CD4-positive, alpha-beta memory T cell (primary cell): ENCODE measurements around the gene GPATCH8. TPM values are rescaled to one million over a fixed set of nuclear protein-coding genes. Genes with fewer than 3 reads are reported as not detected.

Experiments used
- CTCF ChIA-PET: fragments of 350-600 bp; sonication (Branson Sonifier 250); formaldehyde crosslinking; loops from one replicate; lab custom pipeline; 2021; ENCODE audit warnings: inconsistent platforms; ENCODE audit not compliant: partially characterized antibody; lab: Charles Lee
- POLR2A ChIA-PET: fragments of 350-600 bp; sonication (Branson Sonifier 250); formaldehyde crosslinking; loops from one replicate; lab custom pipeline; 2021; ENCODE audit not compliant: partially characterized antibody; lab: Charles Lee
- DNase-seq, 5 donors: peaks; one replicate each; pipeline versions ENCODE4 v3.0.0 to v3.0.0-alpha.2; 2020 to 2022; ENCODE audit warnings: mixed read lengths in 1 of 5
- H3K27ac ChIP-seq: one replicate; pipeline ENCODE4 v1.7.0; 2013; ENCODE audit warnings: low read depth, low read length
- H3K27me3 ChIP-seq: 2 replicates; pipeline ENCODE4 v1.7.0; 2013; ENCODE audit warnings: mild to moderate bottlenecking, low read length, moderate library complexity; ENCODE audit not compliant: insufficient read depth
- H3K36me3 ChIP-seq: 2 replicates; pipeline ENCODE4 v1.7.0; 2013; ENCODE audit warnings: mild to moderate bottlenecking, low read length, moderate library complexity; ENCODE audit not compliant: insufficient read depth
- H3K4me1 ChIP-seq: 2 replicates; pipeline ENCODE4 v1.7.0; 2013; ENCODE audit warnings: mild to moderate bottlenecking, low read length, moderate library complexity; ENCODE audit not compliant: insufficient read depth
- H3K4me3 ChIP-seq, 2 donors: one replicate each; pipeline ENCODE4 v1.7.0; 2013; ENCODE audit warnings: low read length in 2 of 2, mild to moderate bottlenecking in 1 of 2
- H3K9me3 ChIP-seq, 2 donors: one replicate each; pipeline ENCODE4 v1.7.0; 2013; ENCODE audit warnings: low read length in 2 of 2, control low read depth in 1 of 2; ENCODE audit not compliant: control insufficient read depth in 1 of 2
- H3K27ac Mint-ChIP-seq, 7 donors: one replicate each; pipeline ENCODE4 v1.8.0; 2020 to 2021; ENCODE audit warnings: mixed read lengths in 7 of 7, mild to moderate bottlenecking in 6 of 7, inconsistent platforms in 3 of 7, moderate library complexity in 3 of 7
- H3K27me3 Mint-ChIP-seq, 2 donors: one replicate each; pipeline ENCODE4 v1.8.0; 2020 to 2021; ENCODE audit warnings: mixed read lengths in 2 of 2
- H3K36me3 Mint-ChIP-seq, 2 donors: one replicate each; pipeline ENCODE4 v1.8.0; 2020 to 2021; ENCODE audit warnings: mixed read lengths in 2 of 2, inconsistent platforms in 1 of 2, mild to moderate bottlenecking in 1 of 2
- H3K4me1 Mint-ChIP-seq, 4 donors: one replicate each; pipeline ENCODE4 v1.8.0; 2020 to 2021; ENCODE audit warnings: mixed read lengths in 4 of 4, mild to moderate bottlenecking in 1 of 4
- H3K4me3 Mint-ChIP-seq, 8 donors: one replicate each; pipeline ENCODE4 v1.8.0; 2020 to 2021; ENCODE audit warnings: mixed read lengths in 8 of 8, mild to moderate bottlenecking in 7 of 8, moderate library complexity in 6 of 8, inconsistent platforms in 3 of 8
- H3K9me3 Mint-ChIP-seq, 8 donors: one replicate each; pipeline ENCODE4 v1.8.0; 2020 to 2021; ENCODE audit warnings: mixed read lengths in 8 of 8, mild to moderate bottlenecking in 5 of 8, inconsistent platforms in 3 of 8, moderate library complexity in 1 of 8
- intact Hi-C: fragments of 100-400 bp; cut with micrococcal nuclease; formaldehyde crosslinking; loops from one replicate; pipeline ENCODE4 v1.15.1; 2023
- polyA plus RNA-seq, 2 donors: library from polyadenylated mRNA; unstranded; fragments of 300-500 nt; fragmentation: Illumina TruSeq; gene quantifications; one replicate each; pipeline ENCODE4 v1.2.3, GENCODE V29; 2021
- total RNA-seq, 2 experiments: library from RNA; stranded (reverse); gene quantifications; one replicate each; pipeline ENCODE4 v1.2.3, GENCODE V29; 2021

GPATCH8 gene
- total RNA-seq (10 to 100 TPM; 69.8 to 70.6 TPM), polyA plus RNA-seq (10 to 100 TPM; 12.9 to 75.8 TPM)

DNA sequence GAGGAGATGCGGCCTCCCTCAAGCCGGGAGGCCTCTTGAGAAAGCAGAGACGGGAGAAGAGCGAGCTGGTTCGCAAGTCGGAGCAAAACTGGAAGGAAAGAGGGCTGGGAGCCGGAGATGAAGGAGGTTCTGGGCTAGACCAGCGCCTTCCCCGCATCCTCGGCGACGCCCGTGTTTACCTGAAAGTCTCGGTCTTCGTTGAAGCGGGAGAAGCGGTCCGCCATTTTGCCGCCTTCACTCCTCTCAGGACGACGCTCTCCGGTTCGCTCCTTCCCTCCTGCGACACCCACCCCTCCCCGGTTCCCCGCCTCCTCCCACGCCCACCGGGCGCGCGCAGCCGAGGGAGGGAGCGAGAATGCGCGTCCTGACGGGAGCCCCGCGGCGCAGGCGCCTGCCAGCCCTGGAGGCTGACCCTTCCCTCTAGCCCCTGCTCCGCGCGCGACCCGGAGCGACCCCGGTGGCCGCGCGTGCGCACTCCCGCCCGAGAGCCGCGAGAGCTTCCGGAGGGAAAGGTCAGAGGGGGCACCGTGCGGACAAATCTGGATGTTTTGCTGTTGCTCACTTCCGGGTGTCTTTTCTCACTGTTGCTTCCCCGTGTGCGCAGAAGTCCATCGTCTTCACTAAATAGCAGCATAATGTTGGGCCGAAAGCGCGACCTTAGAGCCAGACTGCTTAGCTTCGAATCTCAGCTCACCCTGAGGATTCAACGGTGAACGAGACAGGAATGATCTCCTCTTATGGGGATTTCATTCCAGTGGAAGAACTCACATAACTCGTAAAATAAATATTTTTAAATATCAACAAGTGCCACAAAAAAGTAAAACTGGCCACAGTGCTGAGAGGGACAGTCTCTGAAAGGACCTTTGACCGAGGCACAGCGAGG, at the start of gene GPATCH8:
TSS of gene GPATCH8 (minus strand) at position 260 of the 883 bp plus-strand sequence. CDS start at position 224, 36 bp downstream.
- Histone ChIP-seq H3K36me3 (no peaks in the 10 kb centered on the region), H3K4me1 (peaks cover 49% of the 10 kb centered on the region), H3K27ac (peak within 1 kb of the TSS; percentile 90), H3K27me3 (no peaks in the 10 kb centered on the region), H3K9me3 (no peaks in the 10 kb centered on the region), H3K4me3 (peak within 1 kb of the TSS; percentile 73 to 80)
- POLR2A ChIA-PET, result interaction anchor here (0.6 to 1.6 kb wide), 10 partner anchors 9 to 558 kb away, joined by 3 to 5 read pairs (median 4); partner anchors contain the start of genes DBF4B, NMT1, TMEM101 and TMUB2
- peak within 1 kb of the TSS; percentile 92 to 98 (median 97) for H3K27ac Mint-ChIP-seq
- H3K27me3 Mint-ChIP-seq, result peaks cover 0 to 2% of the 10 kb centered on the region in 2 donors
- intact Hi-C loops, result loop anchor here (10.0 kb wide), 1 partner anchor 489 kb away; the partner anchor contains the start of gene TMEM101
- H3K9me3 Mint-ChIP-seq, result no peaks in the 10 kb centered on the region
- peaks cover 2 to 7% of the 10 kb centered on the region in 2 donors for H3K36me3 Mint-ChIP-seq
- peak; percentile 90 to 95 (median 94) for DNase-seq
- H3K4me3 Mint-ChIP-seq, result peak within 1 kb of the TSS; percentile 83 to 99 (median 98)
- CTCF ChIA-PET, result interaction anchor here (0.7 to 1.4 kb wide), 2 partner anchors 28 to 30 kb away, joined by 3 to 6 read pairs; no protein-coding TSS in a partner anchor
- peaks cover 23 to 52% (median 41%) of the 10 kb centered on the region in 4 donors for H3K4me1 Mint-ChIP-seq

DNA sequence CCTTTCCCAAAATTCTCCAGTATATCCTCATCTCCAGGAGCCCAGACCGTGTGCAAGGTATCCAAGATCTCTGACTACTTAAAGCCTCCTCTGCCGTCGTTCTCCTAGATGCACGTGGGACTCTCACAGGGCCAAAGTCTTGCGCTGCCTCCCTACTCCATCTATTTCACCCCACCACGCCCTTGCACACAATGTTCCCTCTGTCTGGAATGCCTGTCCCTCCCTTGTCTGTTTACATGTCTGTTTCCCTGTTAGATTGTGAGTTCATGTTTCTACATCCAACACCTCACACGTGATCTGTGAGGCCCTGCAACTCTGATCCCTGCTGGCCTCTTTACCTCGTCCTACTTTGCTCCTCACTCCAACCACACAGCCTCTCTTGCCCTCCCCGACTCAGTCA, 49.2 kb upstream of the GPATCH8 start:
- H3K4me3 ChIP-seq, result no peak overlapping the region
- H3K4me3 Mint-ChIP-seq, result no peak overlapping the region
- H3K9me3 Mint-ChIP-seq, result no peaks in the 10 kb centered on the region
- ChIA-PET POLR2A (no interaction called here), CTCF (interaction anchor here (1.1 kb wide), 1 partner anchor 19 kb away, joined by 3 read pairs; no protein-coding TSS in a partner anchor)
- peaks cover 0 to 2% of the 10 kb centered on the region in 2 donors for H3K36me3 Mint-ChIP-seq
- DNase-seq, result no peak
- intact Hi-C loops, result no loop called here
- peaks cover 7 to 17% (median 12%) of the 10 kb centered on the region in 4 donors for H3K4me1 Mint-ChIP-seq
- H3K4me1 ChIP-seq, result peaks cover 16% of the 10 kb centered on the region
- H3K27ac Mint-ChIP-seq, result no peak overlapping the region
- H3K27ac ChIP-seq, result no peak overlapping the region
- no peaks in the 10 kb centered on the region for H3K9me3 ChIP-seq
- no peaks in the 10 kb centered on the region for H3K36me3 ChIP-seq
- no peaks in the 10 kb centered on the region for H3K27me3 ChIP-seq
- H3K27me3 Mint-ChIP-seq, result peaks cover 34 to 50% of the 10 kb centered on the region in 2 donors

DNA sequence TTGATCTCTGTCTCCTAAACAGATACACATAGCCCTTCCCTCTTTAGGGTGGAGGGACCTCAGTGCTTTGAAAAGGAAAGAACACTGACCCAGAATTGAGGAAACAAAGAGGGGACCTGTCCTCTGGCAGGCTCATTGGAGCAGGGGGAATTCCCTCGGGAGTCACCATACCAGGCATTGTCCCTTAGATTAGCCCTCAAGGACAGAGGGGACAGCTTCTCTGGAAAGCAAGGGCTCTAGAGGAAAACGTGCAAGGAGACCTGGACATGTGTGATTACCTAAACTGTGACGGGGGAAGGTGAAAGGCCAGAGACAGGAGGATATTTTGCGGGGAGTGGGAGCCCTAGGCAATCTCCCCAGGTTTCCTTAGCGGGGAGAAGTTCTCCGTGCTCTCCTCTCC, 46.5 kb upstream of the GPATCH8 start:
- Histone ChIP-seq H3K9me3 (no peaks in the 10 kb centered on the region), H3K4me3 (no peak overlapping the region), H3K27me3 (no peaks in the 10 kb centered on the region), H3K36me3 (no peaks in the 10 kb centered on the region), H3K4me1 (no peaks in the 10 kb centered on the region), H3K27ac (no peak overlapping the region)
- Mint-ChIP-seq H3K9me3 (peaks cover 0 to 3% (median 0%) of the 10 kb centered on the region in 8 donors), H3K36me3 (no peaks in the 10 kb centered on the region), H3K27me3 (peaks cover 27 to 46% of the 10 kb centered on the region in 2 donors), H3K27ac (no peak overlapping the region), H3K4me3 (no peak overlapping the region), H3K4me1 (no peaks in the 10 kb centered on the region)
- intact Hi-C loops, result no loop called here
- no peak for DNase-seq
- POLR2A ChIA-PET, result no interaction called here
- CTCF ChIA-PET, result no interaction called here

DNA sequence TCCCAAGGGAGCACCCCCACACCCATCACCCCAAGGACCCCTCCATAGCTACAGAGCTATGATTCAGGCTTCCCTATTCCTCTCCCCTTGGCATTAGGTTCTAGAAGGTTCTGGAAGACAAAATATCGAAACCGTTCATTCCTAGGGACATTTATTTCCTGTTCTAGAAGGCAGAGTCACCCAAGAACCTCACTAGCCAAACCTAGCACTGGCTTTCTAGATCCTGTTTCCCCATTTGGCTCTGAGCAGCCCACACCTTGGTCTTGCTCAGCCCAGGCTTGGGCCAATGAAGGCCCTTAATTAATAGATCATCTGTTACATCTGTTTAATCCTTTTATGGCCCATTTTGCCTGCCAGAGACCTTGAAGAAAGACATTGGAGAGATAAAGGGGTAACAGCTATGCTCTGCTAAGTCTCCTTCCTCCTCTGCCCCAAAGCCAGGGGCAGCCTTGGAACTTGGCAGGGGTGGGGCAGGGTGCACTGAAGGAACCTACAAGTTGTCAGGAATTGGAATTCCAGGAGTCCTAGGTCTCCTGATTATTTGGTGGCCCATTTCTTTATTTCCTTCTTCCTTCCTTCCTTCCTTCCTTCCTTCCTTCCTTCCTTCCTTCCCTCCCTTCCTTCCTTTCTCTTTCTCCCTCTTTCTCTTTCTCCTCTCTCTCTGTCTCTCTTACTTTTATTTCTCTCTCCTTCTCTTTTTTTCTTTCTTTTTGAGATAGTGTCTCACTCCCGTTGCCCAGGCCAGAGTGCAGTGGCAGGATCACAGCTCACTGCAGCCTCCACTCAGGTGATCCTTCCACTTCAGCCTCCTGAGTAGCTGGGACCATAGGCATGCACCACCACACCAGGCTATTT, 45.4 kb upstream of the GPATCH8 start:
- H3K27me3 ChIP-seq, result no peaks in the 10 kb centered on the region
- POLR2A ChIA-PET, result no interaction called here
- CTCF ChIA-PET, result interaction anchor here (1.1 kb wide), 1 partner anchor 11 kb away, joined by 3 read pairs; no protein-coding TSS in a partner anchor
- Mint-ChIP-seq H3K27me3 (peaks cover 32 to 52% of the 10 kb centered on the region in 2 donors), H3K4me1 (no peaks in the 10 kb centered on the region), H3K4me3 (no peak overlapping the region), H3K36me3 (no peaks in the 10 kb centered on the region), H3K27ac (no peak overlapping the region), H3K9me3 (peaks cover 0 to 3% (median 0%) of the 10 kb centered on the region in 8 donors)
- H3K36me3 ChIP-seq, result no peaks in the 10 kb centered on the region
- no peak for DNase-seq
- H3K4me1 ChIP-seq, result no peaks in the 10 kb centered on the region
- H3K27ac ChIP-seq, result no peak overlapping the region
- intact Hi-C loops, result no loop called here
- H3K9me3 ChIP-seq, result no peaks in the 10 kb centered on the region
- H3K4me3 ChIP-seq, result no peak overlapping the region

DNA sequence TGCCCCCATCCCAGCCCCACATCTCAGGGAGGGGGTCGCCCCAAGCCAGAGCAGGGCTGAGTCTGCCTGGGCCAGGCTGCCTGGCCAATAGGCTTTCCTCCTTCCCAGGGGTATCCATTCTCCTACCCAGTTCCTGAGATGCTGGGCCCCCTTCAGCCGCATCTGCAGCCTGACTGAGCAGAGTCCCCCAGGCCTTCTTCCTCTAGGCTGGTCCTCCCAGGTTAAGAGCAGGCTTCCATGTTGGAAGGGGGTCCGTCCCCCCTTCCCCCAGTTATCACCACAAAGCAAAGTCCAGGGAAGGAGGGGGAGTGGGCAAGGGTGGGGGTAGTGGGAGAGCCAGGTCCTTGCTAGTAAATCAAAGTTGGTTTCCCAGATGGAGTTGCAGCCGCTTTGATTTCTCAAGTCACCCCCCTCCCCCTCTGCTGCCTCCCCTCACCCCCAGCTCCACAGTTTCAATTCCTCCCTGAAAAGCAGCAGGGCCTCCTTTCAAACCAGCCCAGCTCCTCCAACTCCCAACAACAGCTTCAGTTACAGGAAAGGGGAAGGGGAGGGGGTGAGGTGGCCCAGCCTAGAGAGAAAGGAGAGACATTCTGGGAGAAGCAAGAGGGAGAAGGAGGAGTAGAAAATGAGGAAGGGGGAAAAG, 44.5 kb upstream of the GPATCH8 start:
- H3K9me3 ChIP-seq, result no peaks in the 10 kb centered on the region
- Mint-ChIP-seq H3K27ac (no peak overlapping the region), H3K4me3 (no peak overlapping the region), H3K36me3 (no peaks in the 10 kb centered on the region), H3K27me3 (peaks cover 30 to 54% of the 10 kb centered on the region in 2 donors), H3K4me1 (no peaks in the 10 kb centered on the region), H3K9me3 (peaks cover 0 to 3% (median 0%) of the 10 kb centered on the region in 8 donors)
- CTCF ChIA-PET, result interaction anchor here (1.1 to 2.5 kb wide), 2 partner anchors 10 to 14 kb away, joined by 3 to 22 read pairs; no protein-coding TSS in a partner anchor
- no peaks in the 10 kb centered on the region for H3K27me3 ChIP-seq
- H3K4me3 ChIP-seq, result no peak overlapping the region
- intact Hi-C loops, result no loop called here
- POLR2A ChIA-PET, result no interaction called here
- no peak overlapping the region for H3K27ac ChIP-seq
- no peak for DNase-seq
- H3K36me3 ChIP-seq, result no peaks in the 10 kb centered on the region
- no peaks in the 10 kb centered on the region for H3K4me1 ChIP-seq

DNA sequence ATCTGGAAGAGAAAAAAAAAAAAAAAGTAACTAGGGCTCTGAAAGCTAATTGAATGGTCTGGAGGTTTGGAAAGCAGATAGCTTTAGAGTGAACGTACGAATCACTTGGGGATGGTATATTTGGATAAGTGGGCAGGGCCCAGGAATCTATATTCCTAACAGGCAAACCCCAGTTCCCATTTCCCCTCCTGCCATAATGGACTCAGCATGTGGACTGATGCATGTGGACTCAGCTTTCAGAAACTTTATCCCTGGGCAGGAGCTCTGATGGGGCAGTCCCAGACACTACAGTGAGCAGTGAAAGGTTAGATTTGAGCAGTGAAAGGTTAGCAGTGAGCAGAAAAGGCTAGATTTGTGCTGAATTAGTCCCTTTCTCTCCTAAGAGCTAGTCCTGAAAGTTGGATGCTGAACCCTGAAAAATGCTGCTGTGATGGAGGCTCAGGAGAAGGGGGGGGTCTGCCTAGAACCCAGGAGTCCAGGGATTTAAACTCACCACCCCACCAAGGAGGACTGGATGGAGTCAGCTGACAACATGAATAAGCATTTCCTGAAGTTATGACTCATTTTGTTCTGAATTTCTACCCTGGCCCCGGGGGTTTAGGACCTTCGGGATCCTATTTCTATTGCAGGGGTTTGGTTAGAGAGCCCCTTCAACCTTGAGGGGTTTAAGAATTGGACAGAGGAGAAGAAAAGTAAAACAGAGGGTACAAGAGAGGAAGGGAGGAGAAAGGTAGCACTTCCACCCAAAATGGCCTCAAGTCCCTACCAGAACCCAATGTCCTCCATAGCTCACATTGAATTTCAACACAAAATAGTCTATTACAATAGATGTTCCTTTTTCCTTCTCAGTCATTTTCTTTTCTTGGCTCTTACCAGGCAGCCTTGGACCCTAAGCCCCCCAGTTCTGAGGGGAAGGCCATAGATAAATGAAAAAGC, 43.7 kb upstream of the GPATCH8 start:
- H3K27me3 ChIP-seq, result no peaks in the 10 kb centered on the region
- intact Hi-C loops, result no loop called here
- no peak overlapping the region for H3K27ac ChIP-seq
- Mint-ChIP-seq H3K4me3 (no peak overlapping the region), H3K27ac (no peak overlapping the region), H3K36me3 (no peaks in the 10 kb centered on the region), H3K9me3 (peaks cover 0 to 3% (median 0%) of the 10 kb centered on the region in 8 donors), H3K27me3 (peaks cover 22 to 47% of the 10 kb centered on the region in 2 donors), H3K4me1 (no peaks in the 10 kb centered on the region)
- CTCF ChIA-PET, result interaction anchor here (1.1 to 2.5 kb wide), 2 partner anchors 9 to 13 kb away, joined by 3 to 22 read pairs; no protein-coding TSS in a partner anchor
- H3K36me3 ChIP-seq, result no peaks in the 10 kb centered on the region
- no peaks in the 10 kb centered on the region for H3K4me1 ChIP-seq
- POLR2A ChIA-PET, result no interaction called here
- H3K4me3 ChIP-seq, result no peak overlapping the region
- no peak for DNase-seq
- H3K9me3 ChIP-seq, result no peaks in the 10 kb centered on the region
